Neuron (in vitro differentiated cells): ENCODE data around the gene CLASRP.

Experiments
- H2AFZ ChIP-seq: one replicate; pipeline ENCODE4 v1.6.1; 2013; ENCODE audit warnings: low read depth, mild to moderate bottlenecking, inconsistent platforms, low read length, moderate library complexity
- H3K27me3 ChIP-seq: one replicate; pipeline ENCODE4 v1.6.1; 2013; ENCODE audit warnings: low read length; ENCODE audit not compliant: insufficient read depth
- H3K36me3 ChIP-seq: one replicate; pipeline ENCODE4 v1.6.1; 2013; ENCODE audit warnings: low read length; ENCODE audit not compliant: insufficient read depth
- H3K4me1 ChIP-seq: one replicate; pipeline ENCODE4 v1.6.1; 2013; ENCODE audit warnings: low read length; ENCODE audit not compliant: insufficient read depth
- H3K4me3 ChIP-seq: 2 replicates; pipeline ENCODE4 v1.5.1; 2013; ENCODE audit warnings: mild to moderate bottlenecking, low read length, moderate library complexity
- H3K9me3 ChIP-seq: one replicate; pipeline ENCODE4 v1.6.1; 2013; ENCODE audit warnings: low read length

The CLASRP gene

GRCh38 chr19:45008552-45008951, 30.3 kb upstream of the CLASRP start:
- no peaks in the 10 kb centered on the region for H3K4me1 ChIP-seq
- H3K4me3 ChIP-seq: no peak overlapping the region
- no peaks in the 10 kb centered on the region for H3K27me3 ChIP-seq
- H3K36me3 ChIP-seq: no peaks in the 10 kb centered on the region
- no peaks in the 10 kb centered on the region for H3K9me3 ChIP-seq
- H2AFZ ChIP-seq: no peak overlapping the region

GRCh38 chr19:45009625-45010255, 29.1 kb upstream of the CLASRP start:
- H3K36me3 ChIP-seq: no peaks in the 10 kb centered on the region
- no peaks in the 10 kb centered on the region for H3K9me3 ChIP-seq
- H2AFZ ChIP-seq: no peak overlapping the region
- H3K4me1 ChIP-seq: no peaks in the 10 kb centered on the region
- H3K27me3 ChIP-seq: no peaks in the 10 kb centered on the region
- no peak overlapping the region for H3K4me3 ChIP-seq

GRCh38 chr19:45010306-45010705, 28.5 kb upstream of the CLASRP start:
- no peaks in the 10 kb centered on the region for H3K27me3 ChIP-seq
- no peak overlapping the region for H3K4me3 ChIP-seq
- no peaks in the 10 kb centered on the region for H3K9me3 ChIP-seq
- no peaks in the 10 kb centered on the region for H3K4me1 ChIP-seq
- no peak overlapping the region for H2AFZ ChIP-seq
- H3K36me3 ChIP-seq: no peaks in the 10 kb centered on the region

- H3K36me3 ChIP-seq: no peaks in the 10 kb centered on the region
- no peaks in the 10 kb centered on the region for H3K4me1 ChIP-seq
- H2AFZ ChIP-seq: no peak overlapping the region
- no peaks in the 10 kb centered on the region for H3K9me3 ChIP-seq
- no peaks in the 10 kb centered on the region for H3K27me3 ChIP-seq
- H3K4me3 ChIP-seq: no peak overlapping the region
These were observed 26.9 kb upstream of the CLASRP start for GRCh38 chr19:45011959-45012358.

- H3K4me1 ChIP-seq: no peaks in the 10 kb centered on the region
- no peak overlapping the region for H3K4me3 ChIP-seq
- no peak overlapping the region for H2AFZ ChIP-seq
- H3K9me3 ChIP-seq: no peaks in the 10 kb centered on the region
- no peaks in the 10 kb centered on the region for H3K27me3 ChIP-seq
- H3K36me3 ChIP-seq: no peaks in the 10 kb centered on the region
These were observed 22.2 kb upstream of the CLASRP start for GRCh38 chr19:45016388-45017314.

GRCh38 chr19:45019187-45019586, 19.7 kb upstream of the CLASRP start:
- Histone ChIP-seq H3K27me3 (no peaks in the 10 kb centered on the region), H3K9me3 (no peaks in the 10 kb centered on the region), H3K36me3 (no peaks in the 10 kb centered on the region), H3K4me3 (no peak overlapping the region), H2AFZ (no peak overlapping the region), H3K4me1 (no peaks in the 10 kb centered on the region)

GRCh38 chr19:45020071-45020470, 18.8 kb upstream of the CLASRP start:
- no peaks in the 10 kb centered on the region for H3K27me3 ChIP-seq
- no peaks in the 10 kb centered on the region for H3K36me3 ChIP-seq
- no peaks in the 10 kb centered on the region for H3K9me3 ChIP-seq
- no peak overlapping the region for H2AFZ ChIP-seq
- no peaks in the 10 kb centered on the region for H3K4me1 ChIP-seq
- H3K4me3 ChIP-seq: no peak overlapping the region

GRCh38 chr19:45021971-45022370, 16.9 kb upstream of the CLASRP start:
- Histone ChIP-seq H2AFZ (no peak overlapping the region), H3K4me1 (no peaks in the 10 kb centered on the region), H3K27me3 (no peaks in the 10 kb centered on the region), H3K9me3 (no peaks in the 10 kb centered on the region), H3K4me3 (no peak overlapping the region), H3K36me3 (no peaks in the 10 kb centered on the region)

GRCh38 chr19:45023048-45023447, 15.8 kb upstream of the CLASRP start:
- H3K4me3 ChIP-seq: no peak overlapping the region
- H3K9me3 ChIP-seq: no peaks in the 10 kb centered on the region
- H3K36me3 ChIP-seq: no peaks in the 10 kb centered on the region
- no peaks in the 10 kb centered on the region for H3K27me3 ChIP-seq
- H3K4me1 ChIP-seq: no peaks in the 10 kb centered on the region
- no peak overlapping the region for H2AFZ ChIP-seq

GRCh38 chr19:45025264-45025663, 13.6 kb upstream of the CLASRP start:
- H3K36me3 ChIP-seq: no peaks in the 10 kb centered on the region
- no peaks in the 10 kb centered on the region for H3K4me1 ChIP-seq
- H3K9me3 ChIP-seq: no peaks in the 10 kb centered on the region
- no peak overlapping the region for H3K4me3 ChIP-seq
- H2AFZ ChIP-seq: no peak overlapping the region
- H3K27me3 ChIP-seq: no peaks in the 10 kb centered on the region

GRCh38 chr19:45027371-45027770, 11.5 kb upstream of the CLASRP start:
- Histone ChIP-seq H2AFZ (no peak overlapping the region), H3K4me3 (no peak overlapping the region), H3K9me3 (peaks cover 4% of the 10 kb centered on the region), H3K27me3 (no peaks in the 10 kb centered on the region), H3K36me3 (no peaks in the 10 kb centered on the region), H3K4me1 (no peaks in the 10 kb centered on the region)

GRCh38 chr19:45030825-45031224, 8.0 kb upstream of the CLASRP start:
- H3K4me1 ChIP-seq: no peaks in the 10 kb centered on the region
- H2AFZ ChIP-seq: no peak overlapping the region
- H3K27me3 ChIP-seq: no peaks in the 10 kb centered on the region
- H3K9me3 ChIP-seq: peaks cover 4% of the 10 kb centered on the region
- H3K36me3 ChIP-seq: peaks cover 2% of the 10 kb centered on the region
- no peak overlapping the region for H3K4me3 ChIP-seq

- no peak overlapping the region for H3K4me3 ChIP-seq
- H3K4me1 ChIP-seq: no peaks in the 10 kb centered on the region
- H3K36me3 ChIP-seq: peaks cover 3% of the 10 kb centered on the region
- peaks cover 4% of the 10 kb centered on the region for H3K9me3 ChIP-seq
- no peak overlapping the region for H2AFZ ChIP-seq
- no peaks in the 10 kb centered on the region for H3K27me3 ChIP-seq
These were observed 6.4 kb upstream of the CLASRP start for GRCh38 chr19:45032421-45032820.
